Parathyroid adenoma (tissue), 2 donors: ENCODE data around the gene CDC42.

Source experiments
- H2AFZ ChIP-seq: fragments of 300-600 bp; sonication (generic); one replicate; pipeline ENCODE4 v1.7.0; 2017; ENCODE audit warnings: antibody characterized with exemption, mild to moderate bottlenecking
- H3K27ac ChIP-seq: fragments of 300-600 bp; sonication (generic); one replicate; pipeline ENCODE4 v1.7.0; 2017
- H3K27me3 ChIP-seq: fragments of 300-600 bp; sonication (generic); one replicate; pipeline ENCODE4 v1.7.0; 2017; ENCODE audit warnings: low read length; ENCODE audit not compliant: control insufficient read depth, insufficient read depth
- H3K36me3 ChIP-seq: fragments of 300-600 bp; sonication (generic); one replicate; pipeline ENCODE4 v1.7.0; 2017; ENCODE audit warnings: low read length; ENCODE audit not compliant: control insufficient read depth, insufficient read depth
- H3K4me1 ChIP-seq: fragments of 300-600 bp; sonication (generic); one replicate; pipeline ENCODE4 v1.7.0; 2017; ENCODE audit warnings: control low read depth
- H3K4me2 ChIP-seq: fragments of 300-600 bp; sonication (generic); one replicate; pipeline ENCODE4 v1.7.0; 2017; ENCODE audit warnings: low read length
- H3K4me3 ChIP-seq: fragments of 300-600 bp; sonication (generic); one replicate; pipeline ENCODE4 v1.7.0; 2017; ENCODE audit warnings: low read depth, low read length
- H3K79me2 ChIP-seq: fragments of 300-600 bp; sonication (generic); one replicate; pipeline ENCODE4 v1.7.0; 2017; ENCODE audit warnings: control low read depth
- H3K9ac ChIP-seq: fragments of 300-600 bp; sonication (generic); one replicate; pipeline ENCODE4 v1.7.0; 2017; ENCODE audit warnings: mild to moderate bottlenecking
- H3K9me3 ChIP-seq: fragments of 300-600 bp; sonication (generic); one replicate; pipeline ENCODE4 v1.7.0; 2017; ENCODE audit warnings: low read length; ENCODE audit not compliant: control insufficient read depth
- CTCF ChIP-seq: fragments of 300-600 bp; sonication (generic); IDR thresholded peaks from one replicate; pipeline ENCODE4 v1.7.0; 2017; ENCODE audit warnings: antibody characterized with exemption, mild to moderate bottlenecking
- donor health status: primary hyperparathyroidism.

Gene CDC42

GRCh38 chr1:22037520-22037919, 15.0 kb upstream of the CDC42 start:
- Histone ChIP-seq H3K27me3 (no peaks in the 10 kb centered on the region), H3K9me3 (no peaks in the 10 kb centered on the region), H3K4me3 (no peak overlapping the region), H3K9ac (no peak overlapping the region), H3K79me2 (no peaks in the 10 kb centered on the region), H3K27ac (peak overlapping the region; percentile 36), H3K4me2 (peak overlapping the region; percentile 16), H2AFZ (peak overlapping the region; percentile 61), H3K36me3 (no peaks in the 10 kb centered on the region), H3K4me1 (peaks cover 5% of the 10 kb centered on the region)
- TF ChIP-seq CTCF, result no peak

GRCh38 chr1:22038036-22038435, 14.5 kb upstream of the CDC42 start:
- H3K36me3 ChIP-seq, result no peaks in the 10 kb centered on the region
- peak overlapping the region; percentile 61 for H2AFZ ChIP-seq
- H3K9me3 ChIP-seq, result no peaks in the 10 kb centered on the region
- H3K4me3 ChIP-seq, result no peak overlapping the region
- no peaks in the 10 kb centered on the region for H3K27me3 ChIP-seq
- H3K79me2 ChIP-seq, result no peaks in the 10 kb centered on the region
- no peak overlapping the region for H3K4me2 ChIP-seq
- peak overlapping the region; percentile 36 for H3K27ac ChIP-seq
- H3K4me1 ChIP-seq, result peaks cover 9% of the 10 kb centered on the region
- no peak for TF ChIP-seq CTCF
- H3K9ac ChIP-seq, result no peak overlapping the region

GRCh38 chr1:22039594-22040285, 12.8 kb upstream of the CDC42 start:
- no peak for TF ChIP-seq CTCF
- Histone ChIP-seq H3K36me3 (no peaks in the 10 kb centered on the region), H3K4me1 (peaks cover 10% of the 10 kb centered on the region), H2AFZ (peak overlapping the region; percentile 2), H3K4me2 (peak overlapping the region; percentile 57), H3K4me3 (peak overlapping the region; percentile 11), H3K9me3 (no peaks in the 10 kb centered on the region), H3K79me2 (no peaks in the 10 kb centered on the region), H3K27me3 (no peaks in the 10 kb centered on the region), H3K27ac (peak overlapping the region; percentile 51), H3K9ac (no peak overlapping the region)

GRCh38 chr1:22040286-22040623, 12.3 kb upstream of the CDC42 start:
- no peaks in the 10 kb centered on the region for H3K27me3 ChIP-seq
- H3K9ac ChIP-seq, result no peak overlapping the region

More at GRCh38 chr1:22040286-22040623, 12.3 kb upstream of the CDC42 start:
- TF ChIP-seq CTCF, result no peak
- peaks cover 12% of the 10 kb centered on the region for H3K4me1 ChIP-seq
- no peaks in the 10 kb centered on the region for H3K36me3 ChIP-seq
- no peak overlapping the region for H3K4me3 ChIP-seq
- H3K9me3 ChIP-seq, result no peaks in the 10 kb centered on the region
- H3K79me2 ChIP-seq, result no peaks in the 10 kb centered on the region
- H3K27ac ChIP-seq, result peak overlapping the region; percentile 51
- H2AFZ ChIP-seq, result peak overlapping the region; percentile 2
- H3K4me2 ChIP-seq, result no peak overlapping the region
